A549 (cell line): ENCODE measurements around the gene GABRA4. TPM values are rescaled to one million over a fixed set of nuclear protein-coding genes. Genes with fewer than 3 reads are reported as not detected.

Source experiments
- ATAC-seq, 2 experiments: fragments of 200-7000 bp in 1 of 2; fragments of >200 bp in 1 of 2; cut with Nextera tagmentation in 1 of 2; cut with Tn5 transposase in 1 of 2; 3 replicates each; pipeline versions ENCODE4 v1.8.0 to v1.9.1; 2018 to 2020; ENCODE audit warnings: mild to moderate bottlenecking in 1 of 2, moderate library complexity in 1 of 2
- CTCF ChIA-PET: fragments of 300-600 bp; sonication (Branson Sonifier 250); formaldehyde crosslinking; extraction: SDS; loops from one replicate; lab custom pipeline; 2021; ENCODE audit warnings: antibody characterized with exemption, inconsistent platforms; lab: Yijun Ruan, JAX
- POLR2A ChIA-PET: fragments of 350-600 bp; formaldehyde crosslinking; extraction: SDS; loops from one replicate; lab custom pipeline; 2021; ENCODE audit warnings: antibody characterized with exemption, inconsistent platforms; lab: Yijun Ruan, JAX
- DNase-seq, 2 experiments: peaks; one replicate each; pipeline versions ENCODE4 v3.0.0 to v3.0.0-alpha.2; 2011 to 2016; ENCODE audit warnings: low read depth in 1 of 2, low spot score in 1 of 2
- FAIRE-seq: peaks from 2 replicates; lab custom pipeline; 2011; peaks lifted over from hg19 to GRCh38; lab: Jason Lieb, UNC
- H3K27ac ChIP-seq, 2 experiments: fragments of >200 bp; sonication (Bioruptor Twin); formaldehyde crosslinking; 3 replicates each; pipeline ENCODE4 v1.5.1; 2016 to 2017
- H3K4me1 ChIP-seq: fragments of >200 bp; sonication (Bioruptor Twin); formaldehyde crosslinking; 3 replicates; pipeline ENCODE4 v1.6.1; 2016
- H3K4me2 ChIP-seq: fragments of >200 bp; sonication (Bioruptor Twin); formaldehyde crosslinking; 3 replicates; pipeline ENCODE4 v1.6.1; 2016
- H3K4me3 ChIP-seq: fragments of >200 bp; sonication (Bioruptor Twin); formaldehyde crosslinking; 3 replicates; pipeline ENCODE4 v1.5.1; 2016
- H3K9me3 ChIP-seq: fragments of >200 bp; sonication (Bioruptor Twin); formaldehyde crosslinking; 3 replicates; pipeline ENCODE4 v1.6.1; 2016
- ATOH8 ChIP-seq: fragments of 250-450 bp; sonication (Bioruptor Pico); IDR thresholded peaks from 2 replicates; pipeline ENCODE4 v1.5.0; 2020; ENCODE audit warnings: low read depth, mild to moderate bottlenecking, moderate library complexity
- BHLHE40 ChIP-seq: IDR thresholded peaks from 2 replicates; pipeline ENCODE4 v1.6.1; 2012; ENCODE audit warnings: low read depth, low read length, inconsistent platforms
- CBX8 ChIP-seq: fragments of 200-600 bp; sonication (generic); IDR thresholded peaks from 2 replicates; pipeline ENCODE4 v1.6.1; 2016
- ELK1 ChIP-seq: fragments of 150-350 bp; IDR thresholded peaks from 2 replicates; pipeline ENCODE4 v1.6.1; 2014; ENCODE audit warnings: low read depth, mild to moderate bottlenecking, low read length
- HOXA7 ChIP-seq: fragments of 250-450 bp; sonication (Bioruptor Pico); IDR thresholded peaks from 2 replicates; pipeline ENCODE4 v1.5.0; 2020; ENCODE audit warnings: mild to moderate bottlenecking, moderate library complexity
- JUN ChIP-seq, 2 experiments: fragments of >200 bp; sonication (Bioruptor Twin); formaldehyde crosslinking; IDR thresholded peaks; 2 replicates in 1 of 2; 3 replicates in 1 of 2; pipeline ENCODE4 v1.6.1; 2016 to 2017
- KDM1A ChIP-seq: fragments of 200-600 bp; sonication (generic); IDR thresholded peaks from 2 replicates; pipeline ENCODE4 v1.6.1; 2016; ENCODE audit warnings: low read depth, mild to moderate bottlenecking
- MAFK ChIP-seq: fragments of 450-650 bp; IDR thresholded peaks from 2 replicates; pipeline ENCODE4 v1.6.1; 2014; ENCODE audit not compliant: partially characterized antibody
- PHF8 ChIP-seq: fragments of 200-600 bp; sonication (generic); IDR thresholded peaks from 2 replicates; pipeline ENCODE4 v1.6.1; 2016; ENCODE audit warnings: low read depth, mild to moderate bottlenecking, antibody characterized with exemption, moderate library complexity, borderline replicate concordance
- RAD21 ChIP-seq, 2 experiments: fragments of >200 bp in 1 of 2; sonication (Bioruptor Twin) in 1 of 2; formaldehyde crosslinking in 1 of 2; IDR thresholded peaks in 1 of 2; conservative IDR thresholded peaks in 1 of 2; 2 replicates in 1 of 2; 3 replicates in 1 of 2; pipeline ENCODE4 v1.6.1; 2012 to 2018; ENCODE audit warnings: inconsistent platforms in 1 of 2
- RFX5 ChIP-seq: fragments of 450-650 bp; IDR thresholded peaks from 2 replicates; pipeline ENCODE4 v1.7.1; 2014; ENCODE audit warnings: antibody characterized with exemption, mild to moderate bottlenecking, moderate library complexity
- ZFP36 ChIP-seq: fragments of 450-650 bp; IDR thresholded peaks from 2 replicates; pipeline ENCODE4 v1.6.1; 2014; ENCODE audit warnings: borderline replicate concordance; ENCODE audit not compliant: partially characterized antibody
- ZSCAN20 ChIP-seq: fragments of 250-450 bp; sonication (Bioruptor Pico); IDR thresholded peaks from 2 replicates; pipeline ENCODE4 v1.8.0; 2022; ENCODE audit warnings: mild to moderate bottlenecking, moderate library complexity
- WGBS: methylation state at CpG from one replicate; pipeline ENCODE4 v1.1.6; 2017; ENCODE audit errors: missing lambda C conversion rate; 5-methylcytosine and 5-hydroxymethylcytosine counted together
- polyA plus RNA-seq, 4 experiments: library from polyadenylated mRNA; depleted of rRNA in 3 of 4; stranded (reverse); fragments of >200 nt; fragmentation: RNase III in 1 of 4; extraction: RNeasy Plus Mini Kit Qiagen cat#74134 plus additional on column Dnase treatment in 1 of 4; gene quantifications; 2 replicates in 3 of 4; 3 replicates in 1 of 4; pipeline ENCODE4 v1.2.3, GENCODE V29; 2011 to 2017
- TF ChIP-seq, protein P1 (sequence below): fragments of >200 bp; sonication (Bioruptor Twin); formaldehyde crosslinking; IDR thresholded peaks from 3 replicates; pipeline ENCODE4 v1.6.1; 2016
- TF ChIP-seq, protein P2 (sequence below): fragments of 200-600 bp; sonication (generic); IDR thresholded peaks from 2 replicates; pipeline ENCODE4 v1.6.1; 2016; ENCODE audit warnings: antibody characterized with exemption, mild to moderate bottlenecking, moderate library complexity
- TF ChIP-seq, protein P3 (sequence below): fragments of >200 bp; sonication (Bioruptor Twin); formaldehyde crosslinking; IDR thresholded peaks from 3 replicates; pipeline ENCODE4 v1.5.1; 2016

Gene GABRA4
- polyA plus RNA-seq, 2 of the 4 experiments (the other 2 are of a cell fraction) = not detected

- TF ChIP-seq HOXA7 (CRISPR knock-in tag) (no peak), MAFK (peak; percentile 1)
- TF ChIP-seq, all 56 proteins: peak for 1
- DNase-seq = peak in 1 of 2 experiments; percentile 5
- CTCF ChIA-PET = no interaction called here
- WGBS = 4% methylated on average over 6 of the region's 6 CpGs
- POLR2A ChIA-PET = no interaction called here
- Histone ChIP-seq H3K9me3 (no peaks in the 10 kb centered on the region), H3K27ac (no peak overlapping the region), H3K4me1 (no peaks in the 10 kb centered on the region), H3K4me3 (no peak overlapping the region), H3K4me2 (no peak overlapping the region)
- no peak for FAIRE-seq
- ATAC-seq = no peak
These were observed 46.4 kb downstream of the GABRA4 start for GRCh38 chr4:46946919-46947536.

- no peak for DNase-seq
- no peak for FAIRE-seq
- Histone ChIP-seq H3K4me2 (no peak overlapping the region), H3K27ac (no peak overlapping the region), H3K4me3 (no peak overlapping the region), H3K9me3 (no peaks in the 10 kb centered on the region), H3K4me1 (no peaks in the 10 kb centered on the region)
- ChIA-PET CTCF (no interaction called here), POLR2A (no interaction called here)
- ATAC-seq = no peak
- TF ChIP-seq, protein P1, sequence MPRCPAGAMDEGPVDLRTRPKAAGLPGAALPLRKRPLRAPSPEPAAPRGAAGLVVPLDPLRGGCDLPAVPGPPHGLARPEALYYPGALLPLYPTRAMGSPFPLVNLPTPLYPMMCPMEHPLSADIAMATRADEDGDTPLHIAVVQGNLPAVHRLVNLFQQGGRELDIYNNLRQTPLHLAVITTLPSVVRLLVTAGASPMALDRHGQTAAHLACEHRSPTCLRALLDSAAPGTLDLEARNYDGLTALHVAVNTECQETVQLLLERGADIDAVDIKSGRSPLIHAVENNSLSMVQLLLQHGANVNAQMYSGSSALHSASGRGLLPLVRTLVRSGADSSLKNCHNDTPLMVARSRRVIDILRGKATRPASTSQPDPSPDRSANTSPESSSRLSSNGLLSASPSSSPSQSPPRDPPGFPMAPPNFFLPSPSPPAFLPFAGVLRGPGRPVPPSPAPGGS = no peak
- TF ChIP-seq, protein P2, sequence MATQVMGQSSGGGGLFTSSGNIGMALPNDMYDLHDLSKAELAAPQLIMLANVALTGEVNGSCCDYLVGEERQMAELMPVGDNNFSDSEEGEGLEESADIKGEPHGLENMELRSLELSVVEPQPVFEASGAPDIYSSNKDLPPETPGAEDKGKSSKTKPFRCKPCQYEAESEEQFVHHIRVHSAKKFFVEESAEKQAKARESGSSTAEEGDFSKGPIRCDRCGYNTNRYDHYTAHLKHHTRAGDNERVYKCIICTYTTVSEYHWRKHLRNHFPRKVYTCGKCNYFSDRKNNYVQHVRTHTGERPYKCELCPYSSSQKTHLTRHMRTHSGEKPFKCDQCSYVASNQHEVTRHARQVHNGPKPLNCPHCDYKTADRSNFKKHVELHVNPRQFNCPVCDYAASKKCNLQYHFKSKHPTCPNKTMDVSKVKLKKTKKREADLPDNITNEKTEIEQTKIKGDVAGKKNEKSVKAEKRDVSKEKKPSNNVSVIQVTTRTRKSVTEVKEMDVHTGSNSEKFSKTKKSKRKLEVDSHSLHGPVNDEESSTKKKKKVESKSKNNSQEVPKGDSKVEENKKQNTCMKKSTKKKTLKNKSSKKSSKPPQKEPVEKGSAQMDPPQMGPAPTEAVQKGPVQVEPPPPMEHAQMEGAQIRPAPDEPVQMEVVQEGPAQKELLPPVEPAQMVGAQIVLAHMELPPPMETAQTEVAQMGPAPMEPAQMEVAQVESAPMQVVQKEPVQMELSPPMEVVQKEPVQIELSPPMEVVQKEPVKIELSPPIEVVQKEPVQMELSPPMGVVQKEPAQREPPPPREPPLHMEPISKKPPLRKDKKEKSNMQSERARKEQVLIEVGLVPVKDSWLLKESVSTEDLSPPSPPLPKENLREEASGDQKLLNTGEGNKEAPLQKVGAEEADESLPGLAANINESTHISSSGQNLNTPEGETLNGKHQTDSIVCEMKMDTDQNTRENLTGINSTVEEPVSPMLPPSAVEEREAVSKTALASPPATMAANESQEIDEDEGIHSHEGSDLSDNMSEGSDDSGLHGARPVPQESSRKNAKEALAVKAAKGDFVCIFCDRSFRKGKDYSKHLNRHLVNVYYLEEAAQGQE = no peak
- TF ChIP-seq RAD21 (conservative IDR thresholded peaks at IDR 0.05 in 1 of 2, IDR thresholded peaks at IDR 0.05 in 1 of 2) (no peak), ATOH8 (no peak), JUN (IDR thresholded peaks at IDR 0.05) (no peak), BHLHE40 (no peak), RFX5 (no peak), ELK1 (no peak), CBX8 (no peak), PHF8 (no peak), ZFP36 (no peak), KDM1A (no peak), ZSCAN20 (CRISPR knock-in tag) (no peak)
- TF ChIP-seq, protein P3, sequence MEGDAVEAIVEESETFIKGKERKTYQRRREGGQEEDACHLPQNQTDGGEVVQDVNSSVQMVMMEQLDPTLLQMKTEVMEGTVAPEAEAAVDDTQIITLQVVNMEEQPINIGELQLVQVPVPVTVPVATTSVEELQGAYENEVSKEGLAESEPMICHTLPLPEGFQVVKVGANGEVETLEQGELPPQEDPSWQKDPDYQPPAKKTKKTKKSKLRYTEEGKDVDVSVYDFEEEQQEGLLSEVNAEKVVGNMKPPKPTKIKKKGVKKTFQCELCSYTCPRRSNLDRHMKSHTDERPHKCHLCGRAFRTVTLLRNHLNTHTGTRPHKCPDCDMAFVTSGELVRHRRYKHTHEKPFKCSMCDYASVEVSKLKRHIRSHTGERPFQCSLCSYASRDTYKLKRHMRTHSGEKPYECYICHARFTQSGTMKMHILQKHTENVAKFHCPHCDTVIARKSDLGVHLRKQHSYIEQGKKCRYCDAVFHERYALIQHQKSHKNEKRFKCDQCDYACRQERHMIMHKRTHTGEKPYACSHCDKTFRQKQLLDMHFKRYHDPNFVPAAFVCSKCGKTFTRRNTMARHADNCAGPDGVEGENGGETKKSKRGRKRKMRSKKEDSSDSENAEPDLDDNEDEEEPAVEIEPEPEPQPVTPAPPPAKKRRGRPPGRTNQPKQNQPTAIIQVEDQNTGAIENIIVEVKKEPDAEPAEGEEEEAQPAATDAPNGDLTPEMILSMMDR = no peak
- TF ChIP-seq, all 56 proteins: peak for 0
These were observed 48.3 kb downstream of the GABRA4 start for GRCh38 chr4:46945062-46945461.
